HepG2 (cell line): Measurements from ENCODE around the gene METTL26. TPM values are rescaled to one million over a fixed set of nuclear protein-coding genes. Genes with fewer than 3 reads are reported as not detected.

Source experiments
- ARID2 ChIP-seq: sonication (generic); formaldehyde crosslinking; IDR thresholded peaks from 2 replicates; pipeline ENCODE4 v1.8.1; 2022; ENCODE audit warnings: mild to moderate bottlenecking, missing genetic modification reagents, borderline replicate concordance
- CBFB ChIP-seq: sonication (generic); formaldehyde crosslinking; IDR thresholded peaks from 2 replicates; pipeline ENCODE4 v1.4.0; 2020; ENCODE audit warnings: missing genetic modification reagents
- FOXA3 ChIP-seq: IDR thresholded peaks from 2 replicates; pipeline ENCODE4 v1.6.1; 2016; ENCODE audit warnings: missing genetic modification reagents, missing compliant biosample characterization
- POLR2G ChIP-seq: fragments of 200-400 bp; formaldehyde crosslinking; IDR thresholded peaks from 2 replicates; pipeline ENCODE4 v1.6.1; 2018; ENCODE audit warnings: mild to moderate bottlenecking, low read depth, low read length, moderate library complexity
- RBM39 ChIP-seq: fragments of 200-400 bp; formaldehyde crosslinking; IDR thresholded peaks from one replicate; pipeline ENCODE4 v1.6.1; 2018; ENCODE audit warnings: antibody characterized with exemption, mild to moderate bottlenecking, low read depth, low read length; ENCODE audit not compliant: poor library complexity, severe bottlenecking
- RFXANK ChIP-seq: IDR thresholded peaks from 2 replicates; pipeline ENCODE4 v1.6.1; 2016
- SRSF1 ChIP-seq: fragments of 200-400 bp; formaldehyde crosslinking; optimal IDR thresholded peaks from 2 replicates; pipeline ENCODE3; 2017; ENCODE audit warnings: mild to moderate bottlenecking, low read depth, low read length, moderate library complexity
- SRY ChIP-seq: sonication (generic); formaldehyde crosslinking; IDR thresholded peaks from 2 replicates; pipeline ENCODE4 v1.8.0; 2022; ENCODE audit warnings: mild to moderate bottlenecking, missing genetic modification reagents
- TEAD2 ChIP-seq: sonication (generic); formaldehyde crosslinking; IDR thresholded peaks from 2 replicates; pipeline ENCODE4 v1.9.0; 2021; ENCODE audit warnings: missing genetic modification reagents
- ZMYM3 ChIP-seq: sonication (generic); formaldehyde crosslinking; IDR thresholded peaks from 2 replicates; pipeline ENCODE4 v1.5.1; 2020; ENCODE audit warnings: mild to moderate bottlenecking, missing genetic modification reagents
- ZNF136 ChIP-seq: sonication (generic); formaldehyde crosslinking; IDR thresholded peaks from 2 replicates; pipeline ENCODE4 v1.8.1; 2022; ENCODE audit warnings: low read depth, mild to moderate bottlenecking, moderate library complexity, missing genetic modification reagents
- ZNF160 ChIP-seq: sonication (generic); formaldehyde crosslinking; IDR thresholded peaks from 2 replicates; pipeline ENCODE4 v1.8.0; 2022; ENCODE audit warnings: mild to moderate bottlenecking, inconsistent platforms, missing genetic modification reagents
- ZNF282 ChIP-seq: fragments of 450-650 bp; IDR thresholded peaks from 2 replicates; pipeline ENCODE4 v1.6.1; 2018; ENCODE audit not compliant: partially characterized antibody
- ZNF562 ChIP-seq: sonication (generic); formaldehyde crosslinking; IDR thresholded peaks from 2 replicates; pipeline ENCODE4 v1.8.0; 2022; ENCODE audit warnings: missing genetic modification reagents, borderline replicate concordance
- ZNF747 ChIP-seq: sonication (generic); formaldehyde crosslinking; IDR thresholded peaks from 2 replicates; pipeline ENCODE4 v1.8.1; 2023; ENCODE audit warnings: missing genetic modification reagents, mild to moderate bottlenecking, borderline replicate concordance
- polyA plus RNA-seq, 8 experiments: library from polyadenylated mRNA; depleted of rRNA in 3 of 8; stranded (reverse) in 7 of 8; unstranded in 1 of 8; fragments of >200 nt; fragmentation: Illumina TruSeq in 4 of 8; extraction: Trizol in 4 of 8; gene quantifications; 2 replicates each; pipeline versions ENCODE4 v1.2.1 to v1.2.3, GENCODE V29; 2011 to 2016; ENCODE audit warnings: low read depth in 4 of 8, missing spikeins in 1 of 8, mixed read lengths in 1 of 8; ENCODE audit not compliant: insufficient read depth in 1 of 8
- total RNA-seq, 5 experiments: library from RNA; depleted of rRNA; stranded (reverse); fragments of >200 nt; fragmentation: Illumina TruSeq; extraction: Trizol; gene quantifications; 2 replicates each; pipeline ENCODE4 v1.2.3, GENCODE V29; 2016; ENCODE audit warnings: low read depth in 1 of 5
- TF ChIP-seq, protein P1 (sequence below): sonication (generic); formaldehyde crosslinking; IDR thresholded peaks from 2 replicates; pipeline ENCODE4 v1.4.0; 2020; ENCODE audit warnings: missing genetic modification reagents
- TF ChIP-seq, protein P2 (sequence below): sonication (generic); formaldehyde crosslinking; IDR thresholded peaks from 2 replicates; pipeline ENCODE4 v1.8.0; 2022; ENCODE audit warnings: missing genetic modification reagents, mild to moderate bottlenecking, moderate library complexity, borderline replicate concordance
- TF ChIP-seq, protein P3 (sequence below): sonication (generic); formaldehyde crosslinking; IDR thresholded peaks from 2 replicates; pipeline ENCODE4 v1.5.0; 2020; ENCODE audit warnings: missing genetic modification reagents, mild to moderate bottlenecking, borderline replicate concordance
- TF ChIP-seq, protein P4 (sequence below): sonication (generic); formaldehyde crosslinking; IDR thresholded peaks from 2 replicates; pipeline ENCODE4 v1.4.0; 2020; ENCODE audit warnings: missing genetic modification reagents
- TF ChIP-seq, protein P5 (sequence below): sonication (generic); formaldehyde crosslinking; conservative IDR thresholded peaks from 2 replicates; pipeline ENCODE4 v1.8.0; 2022; ENCODE audit warnings: mild to moderate bottlenecking, moderate library complexity, missing genetic modification reagents

METTL26 gene
- total and polyA plus RNA-seq, 2 of the 13 experiments (the other 11 are each of a cell fraction or from before 2014, with no cell fraction given), result 65.5 to 70.1 TPM

DNA sequence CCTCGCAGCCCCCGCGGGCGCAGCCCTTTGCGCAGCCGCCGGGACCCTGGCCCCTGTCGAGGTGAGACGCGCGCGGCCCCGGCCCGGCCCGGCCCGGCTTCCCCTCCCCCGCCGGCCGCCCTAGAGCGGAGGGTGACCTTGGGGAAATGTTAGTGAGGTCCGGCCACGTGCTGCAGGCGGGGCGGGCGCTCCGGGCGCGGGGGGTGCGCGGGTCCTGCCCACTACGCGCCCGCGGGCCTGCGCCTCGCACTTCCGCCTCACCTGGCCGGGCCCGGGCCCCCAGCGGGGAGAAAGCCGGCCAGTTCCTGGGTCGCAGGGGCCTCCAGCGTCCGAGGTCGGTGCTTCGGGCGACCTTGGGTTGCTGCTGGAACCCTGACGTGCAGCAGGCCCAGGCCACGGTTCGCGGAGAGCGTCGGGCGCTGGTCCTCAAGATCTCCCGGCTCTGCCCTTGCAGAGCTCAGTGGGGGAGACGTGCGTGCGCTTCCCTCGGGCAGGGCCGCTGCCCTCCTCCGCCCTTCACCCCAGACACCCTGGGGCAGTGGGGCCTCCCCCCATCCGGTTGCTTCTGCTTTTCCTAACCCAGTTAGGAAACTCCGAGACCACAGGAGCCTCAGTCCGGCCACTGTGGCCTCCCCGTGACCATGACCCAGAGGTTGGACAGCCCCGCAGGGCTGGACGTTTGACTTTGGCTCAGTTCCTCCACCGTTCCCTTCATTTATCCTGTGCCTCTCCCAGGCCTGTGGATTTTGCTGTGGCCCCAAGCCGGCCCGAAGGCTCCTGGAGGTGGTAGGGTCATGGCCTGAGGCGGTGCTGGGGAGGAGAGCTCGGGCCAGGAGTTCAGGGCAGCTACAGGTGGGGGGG lies 6.3 kb upstream of the METTL26 start (continued):
- TF ChIP-seq RFXANK (CRISPR knock-in tag) (no peak), ZMYM3 (no peak), POLR2G (0 out of 2 replicates have a peak, but pooled peaks have one; percentile 5), ZNF282 (no peak), FOXA3 (CRISPR knock-in tag) (no peak), SRY (CRISPR knock-in tag) (peak; percentile 80; the same call in 1 of the 2 replicates), CBFB (no peak), ZNF136 (CRISPR knock-in tag) (no peak), RBM39 (no peak), ZNF747 (CRISPR knock-in tag) (no peak; the same call in 1 of the 2 replicates), ZNF160 (CRISPR knock-in tag) (peak; percentile 63), ZNF562 (CRISPR knock-in tag) (no peak), TEAD2 (CRISPR knock-in tag) (no peak), SRSF1 (peak; percentile 34), ARID2 (CRISPR knock-in tag) (no peak)
- TF ChIP-seq, protein P1, sequence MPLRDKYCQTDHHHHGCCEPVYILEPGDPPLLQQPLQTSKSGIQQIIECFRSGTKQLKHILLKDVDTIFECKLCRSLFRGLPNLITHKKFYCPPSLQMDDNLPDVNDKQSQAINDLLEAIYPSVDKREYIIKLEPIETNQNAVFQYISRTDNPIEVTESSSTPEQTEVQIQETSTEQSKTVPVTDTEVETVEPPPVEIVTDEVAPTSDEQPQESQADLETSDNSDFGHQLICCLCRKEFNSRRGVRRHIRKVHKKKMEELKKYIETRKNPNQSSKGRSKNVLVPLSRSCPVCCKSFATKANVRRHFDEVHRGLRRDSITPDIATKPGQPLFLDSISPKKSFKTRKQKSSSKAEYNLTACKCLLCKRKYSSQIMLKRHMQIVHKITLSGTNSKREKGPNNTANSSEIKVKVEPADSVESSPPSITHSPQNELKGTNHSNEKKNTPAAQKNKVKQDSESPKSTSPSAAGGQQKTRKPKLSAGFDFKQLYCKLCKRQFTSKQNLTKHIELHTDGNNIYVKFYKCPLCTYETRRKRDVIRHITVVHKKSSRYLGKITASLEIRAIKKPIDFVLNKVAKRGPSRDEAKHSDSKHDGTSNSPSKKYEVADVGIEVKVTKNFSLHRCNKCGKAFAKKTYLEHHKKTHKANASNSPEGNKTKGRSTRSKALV (CRISPR knock-in tag), result peak; percentile 32; the same call in 1 of the 2 replicates
- TF ChIP-seq, protein P2, sequence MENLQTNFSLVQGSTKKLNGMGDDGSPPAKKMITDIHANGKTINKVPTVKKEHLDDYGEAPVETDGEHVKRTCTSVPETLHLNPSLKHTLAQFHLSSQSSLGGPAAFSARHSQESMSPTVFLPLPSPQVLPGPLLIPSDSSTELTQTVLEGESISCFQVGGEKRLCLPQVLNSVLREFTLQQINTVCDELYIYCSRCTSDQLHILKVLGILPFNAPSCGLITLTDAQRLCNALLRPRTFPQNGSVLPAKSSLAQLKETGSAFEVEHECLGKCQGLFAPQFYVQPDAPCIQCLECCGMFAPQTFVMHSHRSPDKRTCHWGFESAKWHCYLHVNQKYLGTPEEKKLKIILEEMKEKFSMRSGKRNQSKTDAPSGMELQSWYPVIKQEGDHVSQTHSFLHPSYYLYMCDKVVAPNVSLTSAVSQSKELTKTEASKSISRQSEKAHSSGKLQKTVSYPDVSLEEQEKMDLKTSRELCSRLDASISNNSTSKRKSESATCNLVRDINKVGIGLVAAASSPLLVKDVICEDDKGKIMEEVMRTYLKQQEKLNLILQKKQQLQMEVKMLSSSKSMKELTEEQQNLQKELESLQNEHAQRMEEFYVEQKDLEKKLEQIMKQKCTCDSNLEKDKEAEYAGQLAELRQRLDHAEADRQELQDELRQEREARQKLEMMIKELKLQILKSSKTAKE (CRISPR knock-in tag), result no peak; the same call in 1 of the 2 replicates
- TF ChIP-seq, protein P3, sequence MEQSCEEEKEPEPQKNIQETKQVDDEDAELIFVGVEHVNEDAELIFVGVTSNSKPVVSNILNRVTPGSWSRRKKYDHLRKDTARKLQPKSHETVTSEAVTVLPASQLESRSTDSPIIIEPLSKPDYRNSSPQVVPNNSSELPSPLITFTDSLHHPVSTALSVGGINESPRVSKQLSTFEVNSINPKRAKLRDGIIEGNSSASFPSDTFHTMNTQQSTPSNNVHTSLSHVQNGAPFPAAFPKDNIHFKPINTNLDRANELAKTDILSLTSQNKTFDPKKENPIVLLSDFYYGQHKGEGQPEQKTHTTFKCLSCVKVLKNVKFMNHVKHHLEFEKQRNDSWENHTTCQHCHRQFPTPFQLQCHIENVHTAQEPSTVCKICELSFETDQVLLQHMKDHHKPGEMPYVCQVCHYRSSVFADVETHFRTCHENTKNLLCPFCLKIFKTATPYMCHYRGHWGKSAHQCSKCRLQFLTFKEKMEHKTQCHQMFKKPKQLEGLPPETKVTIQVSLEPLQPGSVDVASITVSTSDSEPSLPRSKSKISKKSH (CRISPR knock-in tag), result peak; percentile 38; the same call in 1 of the 2 replicates
- TF ChIP-seq, protein P4, sequence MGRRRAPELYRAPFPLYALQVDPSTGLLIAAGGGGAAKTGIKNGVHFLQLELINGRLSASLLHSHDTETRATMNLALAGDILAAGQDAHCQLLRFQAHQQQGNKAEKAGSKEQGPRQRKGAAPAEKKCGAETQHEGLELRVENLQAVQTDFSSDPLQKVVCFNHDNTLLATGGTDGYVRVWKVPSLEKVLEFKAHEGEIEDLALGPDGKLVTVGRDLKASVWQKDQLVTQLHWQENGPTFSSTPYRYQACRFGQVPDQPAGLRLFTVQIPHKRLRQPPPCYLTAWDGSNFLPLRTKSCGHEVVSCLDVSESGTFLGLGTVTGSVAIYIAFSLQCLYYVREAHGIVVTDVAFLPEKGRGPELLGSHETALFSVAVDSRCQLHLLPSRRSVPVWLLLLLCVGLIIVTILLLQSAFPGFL (CRISPR knock-in tag), result 0 out of 2 replicates have a peak, but pooled peaks have one; percentile 28
- TF ChIP-seq, protein P5, sequence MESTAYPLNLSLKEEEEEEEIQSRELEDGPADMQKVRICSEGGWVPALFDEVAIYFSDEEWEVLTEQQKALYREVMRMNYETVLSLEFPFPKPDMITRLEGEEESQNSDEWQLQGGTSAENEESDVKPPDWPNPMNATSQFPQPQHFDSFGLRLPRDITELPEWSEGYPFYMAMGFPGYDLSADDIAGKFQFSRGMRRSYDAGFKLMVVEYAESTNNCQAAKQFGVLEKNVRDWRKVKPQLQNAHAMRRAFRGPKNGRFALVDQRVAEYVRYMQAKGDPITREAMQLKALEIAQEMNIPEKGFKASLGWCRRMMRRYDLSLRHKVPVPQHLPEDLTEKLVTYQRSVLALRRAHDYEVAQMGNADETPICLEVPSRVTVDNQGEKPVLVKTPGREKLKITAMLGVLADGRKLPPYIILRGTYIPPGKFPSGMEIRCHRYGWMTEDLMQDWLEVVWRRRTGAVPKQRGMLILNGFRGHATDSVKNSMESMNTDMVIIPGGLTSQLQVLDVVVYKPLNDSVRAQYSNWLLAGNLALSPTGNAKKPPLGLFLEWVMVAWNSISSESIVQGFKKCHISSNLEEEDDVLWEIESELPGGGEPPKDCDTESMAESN (CRISPR knock-in tag), result peak; percentile 71
